MCF 10A (cell line): ENCODE results near the gene MBOAT1. TPM values are rescaled to one million over a fixed set of nuclear protein-coding genes. Genes with fewer than 3 reads are reported as not detected.

Source experiments
- BruUV-seq: library from RNA; stranded (reverse); fragments of 400-500 nt; replicated peaks from 2 replicates; lab custom pipeline; 2021; lab: Mats Ljungman, UMichigan
- CTCF ChIA-PET: fragments of 300-600 bp; sonication (Branson Sonifier 250); formaldehyde crosslinking; extraction: SDS; loops from one replicate; lab custom pipeline; 2021; ENCODE audit warnings: antibody characterized with exemption, inconsistent platforms; lab: Yijun Ruan, JAX
- POLR2A ChIA-PET: fragments of 300-600, 350-650 bp; sonication (Branson Sonifier 250); formaldehyde crosslinking; extraction: SDS; loops from one replicate; lab custom pipeline; 2020; ENCODE audit warnings: antibody characterized with exemption, inconsistent platforms; lab: Yijun Ruan, JAX
- DNase-seq: peaks from one replicate; pipeline ENCODE4 v3.0.0-alpha.2; 2018; ENCODE audit not compliant: unreplicated experiment
- H3K27ac Mint-ChIP-seq: one replicate; pipeline ENCODE4 v1.8.0; 2022; ENCODE audit warnings: mild to moderate bottlenecking, low read depth, mixed read lengths; ENCODE audit not compliant: unreplicated experiment
- H3K27me3 Mint-ChIP-seq: one replicate; pipeline ENCODE4 v1.8.0; 2022; ENCODE audit warnings: mixed read lengths; ENCODE audit not compliant: insufficient read depth, unreplicated experiment
- H3K36me3 Mint-ChIP-seq: one replicate; pipeline ENCODE4 v1.8.0; 2022; ENCODE audit warnings: mild to moderate bottlenecking, moderate library complexity, mixed read lengths; ENCODE audit not compliant: insufficient read depth, unreplicated experiment
- H3K4me1 Mint-ChIP-seq: one replicate; pipeline ENCODE4 v1.8.0; 2022; ENCODE audit warnings: mixed read lengths; ENCODE audit not compliant: insufficient read depth, unreplicated experiment
- H3K4me3 Mint-ChIP-seq: one replicate; pipeline ENCODE4 v1.8.0; 2022; ENCODE audit warnings: mild to moderate bottlenecking, moderate library complexity, mixed read lengths; ENCODE audit not compliant: unreplicated experiment
- H3K9me3 Mint-ChIP-seq: one replicate; pipeline ENCODE4 v1.8.0; 2022; ENCODE audit warnings: mixed read lengths; ENCODE audit not compliant: unreplicated experiment
- intact Hi-C: fragments of 100-400 bp; cut with micrococcal nuclease; formaldehyde crosslinking; loops from 2 replicates; pipeline ENCODE4 v1.14.1; 2022
- total RNA-seq: library from RNA; stranded (reverse); gene quantifications from 2 replicates; pipeline ENCODE4 v1.2.3, GENCODE V29; 2022
- TF ChIP-seq, protein P1 (sequence below): fragments of 200-600 bp; IDR thresholded peaks from one replicate; pipeline ENCODE4 v1.8.0; 2022; ENCODE audit warnings: antibody characterized with exemption, mild to moderate bottlenecking; ENCODE audit not compliant: unreplicated experiment

MBOAT1 gene
- total RNA-seq, 1 experiment from 2014 or later: 6.3 TPM

- intact Hi-C loops: no loop called here
- no TSS peak for BruUV-seq
- no peak overlapping the region for H3K4me3 Mint-ChIP-seq
- no peaks in the 10 kb centered on the region for H3K9me3 Mint-ChIP-seq
- ChIA-PET POLR2A (no interaction called here), CTCF (interaction anchor here (0.6 kb wide), 2 partner anchors 115 to 119 kb away, joined by 3 read pairs; no protein-coding TSS in a partner anchor)
- TF ChIP-seq, protein P1, sequence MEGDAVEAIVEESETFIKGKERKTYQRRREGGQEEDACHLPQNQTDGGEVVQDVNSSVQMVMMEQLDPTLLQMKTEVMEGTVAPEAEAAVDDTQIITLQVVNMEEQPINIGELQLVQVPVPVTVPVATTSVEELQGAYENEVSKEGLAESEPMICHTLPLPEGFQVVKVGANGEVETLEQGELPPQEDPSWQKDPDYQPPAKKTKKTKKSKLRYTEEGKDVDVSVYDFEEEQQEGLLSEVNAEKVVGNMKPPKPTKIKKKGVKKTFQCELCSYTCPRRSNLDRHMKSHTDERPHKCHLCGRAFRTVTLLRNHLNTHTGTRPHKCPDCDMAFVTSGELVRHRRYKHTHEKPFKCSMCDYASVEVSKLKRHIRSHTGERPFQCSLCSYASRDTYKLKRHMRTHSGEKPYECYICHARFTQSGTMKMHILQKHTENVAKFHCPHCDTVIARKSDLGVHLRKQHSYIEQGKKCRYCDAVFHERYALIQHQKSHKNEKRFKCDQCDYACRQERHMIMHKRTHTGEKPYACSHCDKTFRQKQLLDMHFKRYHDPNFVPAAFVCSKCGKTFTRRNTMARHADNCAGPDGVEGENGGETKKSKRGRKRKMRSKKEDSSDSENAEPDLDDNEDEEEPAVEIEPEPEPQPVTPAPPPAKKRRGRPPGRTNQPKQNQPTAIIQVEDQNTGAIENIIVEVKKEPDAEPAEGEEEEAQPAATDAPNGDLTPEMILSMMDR: no peak
- no peak overlapping the region for H3K27ac Mint-ChIP-seq
- no peaks in the 10 kb centered on the region for H3K36me3 Mint-ChIP-seq
- no peaks in the 10 kb centered on the region for H3K27me3 Mint-ChIP-seq
- no peak for DNase-seq
- no peaks in the 10 kb centered on the region for H3K4me1 Mint-ChIP-seq
Observed at GRCh38 chr6:20234136-20234535, 21.9 kb upstream of the MBOAT1 start.

- no peaks in the 10 kb centered on the region for H3K9me3 Mint-ChIP-seq
- no peaks in the 10 kb centered on the region for H3K36me3 Mint-ChIP-seq
- intact Hi-C loops: no loop called here
- H3K27ac Mint-ChIP-seq: no peak overlapping the region
- no peaks in the 10 kb centered on the region for H3K27me3 Mint-ChIP-seq
- no peak overlapping the region for H3K4me3 Mint-ChIP-seq
- no peak for DNase-seq
- H3K4me1 Mint-ChIP-seq: no peaks in the 10 kb centered on the region
- TF ChIP-seq, protein P1: no peak
- no TSS peak for BruUV-seq
- CTCF ChIA-PET: interaction anchor here (0.6 kb wide), 1 partner anchor 291 kb away, joined by 9 read pairs; no protein-coding TSS in a partner anchor
- POLR2A ChIA-PET: no interaction called here
Observed at GRCh38 chr6:20233007-20233730, 20.9 kb upstream of the MBOAT1 start.

DNA sequence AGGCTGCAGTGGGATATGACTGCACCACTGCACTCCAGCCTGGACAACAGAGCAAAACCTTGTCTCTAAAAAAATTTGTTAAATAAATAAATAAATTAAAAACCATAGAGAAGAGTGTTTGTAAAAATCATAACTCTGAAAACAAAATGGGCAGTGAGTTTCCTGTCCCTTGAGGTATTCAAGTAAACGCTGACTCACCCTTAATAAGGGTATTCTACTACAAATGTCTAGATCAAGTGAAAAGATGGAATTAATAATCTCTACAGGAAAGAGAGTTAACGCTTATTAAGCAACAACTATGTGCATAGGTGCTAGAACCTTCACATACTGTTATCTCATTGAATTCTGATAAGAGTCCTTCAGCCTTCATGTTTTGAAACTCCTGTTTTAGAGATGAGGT lies 19.9 kb upstream of the MBOAT1 start:
- H3K36me3 Mint-ChIP-seq: no peaks in the 10 kb centered on the region
- no peak overlapping the region for H3K4me3 Mint-ChIP-seq
- no peak overlapping the region for H3K27ac Mint-ChIP-seq
- no peaks in the 10 kb centered on the region for H3K9me3 Mint-ChIP-seq
- TF ChIP-seq, protein P1: no peak
- H3K4me1 Mint-ChIP-seq: no peaks in the 10 kb centered on the region
- ChIA-PET CTCF (no interaction called here), POLR2A (no interaction called here)
- DNase-seq: no peak
- no TSS peak for BruUV-seq
- intact Hi-C loops: no loop called here
- H3K27me3 Mint-ChIP-seq: no peaks in the 10 kb centered on the region

DNA sequence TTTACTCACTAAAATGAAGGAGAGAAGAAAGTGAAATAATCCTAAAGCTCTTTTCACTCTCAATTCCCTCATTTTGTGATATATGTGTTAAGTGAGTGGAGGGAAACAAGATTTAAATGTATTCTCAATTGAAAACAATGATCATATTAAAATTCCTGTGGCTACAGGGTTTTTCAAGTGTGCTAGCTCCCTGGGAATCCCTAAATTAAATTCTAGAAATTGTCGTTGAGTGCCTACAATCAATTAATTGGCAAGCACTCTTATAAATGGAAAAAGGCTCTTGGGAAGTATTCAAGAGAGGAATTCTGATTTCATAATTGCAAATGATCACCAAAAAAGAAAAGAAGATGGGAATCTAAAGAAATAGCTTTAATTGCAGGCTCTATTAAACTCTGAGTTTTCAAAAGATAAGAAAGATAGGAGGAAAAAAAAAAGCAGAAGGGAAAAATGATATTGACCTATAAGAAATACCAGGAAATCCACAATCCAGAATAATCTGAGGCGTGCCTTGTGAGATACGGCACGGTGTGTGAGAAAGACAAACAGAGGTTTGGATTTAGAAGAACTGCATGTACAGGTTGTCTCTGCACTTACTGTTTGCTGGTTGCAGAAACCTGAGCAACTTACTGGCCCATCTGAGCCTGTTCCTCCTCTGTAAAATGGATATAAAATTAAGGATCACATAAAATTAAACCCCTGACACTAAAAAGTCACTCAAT lies 18.3 kb upstream of the MBOAT1 start:
- ChIA-PET CTCF (interaction anchor here (1.0 kb wide), 1 partner anchor 17 kb away, joined by 4 read pairs; no protein-coding TSS in a partner anchor), POLR2A (interaction anchor here (0.7 kb wide), 1 partner anchor 19 kb away, joined by 3 read pairs; no protein-coding TSS in a partner anchor)
- Mint-ChIP-seq H3K27ac (no peak overlapping the region), H3K36me3 (no peaks in the 10 kb centered on the region), H3K9me3 (no peaks in the 10 kb centered on the region), H3K4me1 (no peaks in the 10 kb centered on the region), H3K4me3 (no peak overlapping the region), H3K27me3 (no peaks in the 10 kb centered on the region)
- BruUV-seq: no TSS peak
- TF ChIP-seq, protein P1: no peak
- no peak for DNase-seq
- intact Hi-C loops: no loop called here
